ENCODE results near the gene ATRX. TPM values are rescaled to one million over a fixed set of nuclear protein-coding genes. Genes with fewer than 3 reads are reported as not detected.

ATRX gene
- total RNA-seq, 1 donor from 2014 or later = 107 TPM

- Histone ChIP-seq H3K4me1 (no peaks in the 10 kb centered on the region), H3K4me3 (no peak overlapping the region), H3K9me3 (no peaks in the 10 kb centered on the region), H3K27ac (no peak overlapping the region), H3K36me3 (peaks cover 0 to 7% of the 10 kb centered on the region in 2 donors), H3K27me3 (no peaks in the 10 kb centered on the region)
- DNase-seq (ENCODE audit: extremely low spot score in 2 of 2) = no peak
- no peak for TF ChIP-seq CTCF (IDR thresholded peaks at IDR 0.05)
- intact Hi-C loops (cut with DNase I) = no loop called here
These were observed 188.9 kb downstream of the ATRX start for GRCh38 chrX:77597090-77597489.

DNA sequence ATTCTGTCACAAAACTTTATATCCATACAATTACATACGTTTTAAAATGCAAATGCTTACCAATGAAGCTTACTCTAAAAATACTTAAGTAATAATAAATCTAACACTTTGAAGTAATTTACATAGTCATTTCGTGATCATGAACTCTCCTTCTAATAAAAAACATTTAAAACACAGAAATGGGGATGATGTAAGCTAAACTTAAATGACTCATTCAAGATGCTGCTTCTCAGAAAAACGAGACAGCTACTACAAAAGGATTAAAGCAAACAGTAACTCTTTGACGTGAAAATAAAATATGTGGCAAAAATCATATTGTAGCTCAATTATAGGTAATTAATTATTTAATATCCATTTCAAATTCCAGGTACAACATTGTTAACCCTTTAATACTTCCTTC, 190.2 kb downstream of the ATRX start:
- intact Hi-C loops (cut with DNase I) = no loop called here
- no peak overlapping the region for H3K27ac ChIP-seq
- peaks cover 0 to 8% of the 10 kb centered on the region in 2 donors for H3K36me3 ChIP-seq
- no peak overlapping the region for H3K4me3 ChIP-seq
- no peak for TF ChIP-seq CTCF (IDR thresholded peaks at IDR 0.05)
- TF ChIP-seq POLR2AphosphoS5 (IDR thresholded peaks at IDR 0.05; ENCODE audit: insufficient read depth in 1 of 2, low read depth in 1 of 2) = no peak
- TF ChIP-seq POLR2A (IDR thresholded peaks at IDR 0.05) = no peak
- DNase-seq (ENCODE audit: extremely low spot score in 2 of 2) = no peak
- no peaks in the 10 kb centered on the region for H3K27me3 ChIP-seq
- H3K4me1 ChIP-seq = no peaks in the 10 kb centered on the region
- H3K9me3 ChIP-seq = no peaks in the 10 kb centered on the region

DNA sequence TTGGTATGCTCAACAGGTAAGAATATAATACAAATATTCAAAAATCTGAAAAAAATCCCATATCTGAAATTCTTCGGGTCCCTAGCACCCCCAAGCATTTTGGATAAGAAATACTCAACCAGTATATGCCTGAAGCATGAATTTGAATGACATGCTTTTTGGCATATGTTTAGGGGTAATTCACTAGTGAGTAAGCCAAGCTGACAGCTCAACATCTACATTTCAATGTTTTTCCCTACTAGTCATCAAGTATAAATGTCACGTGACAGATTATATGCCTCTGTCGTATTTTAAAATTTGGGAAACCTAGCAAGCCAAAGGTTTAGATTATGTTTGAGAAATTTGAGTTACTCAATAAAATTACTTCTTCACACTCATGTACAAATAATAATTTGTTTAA, 213.7 kb downstream of the ATRX start:
- intact Hi-C loops (cut with DNase I) = no loop called here
- no peaks in the 10 kb centered on the region for H3K27me3 ChIP-seq
- TF ChIP-seq POLR2A (IDR thresholded peaks at IDR 0.05) (no peak), POLR2AphosphoS5 (IDR thresholded peaks at IDR 0.05; ENCODE audit: insufficient read depth in 1 of 2, low read depth in 1 of 2) (no peak), CTCF (IDR thresholded peaks at IDR 0.05) (no peak)

DNA sequence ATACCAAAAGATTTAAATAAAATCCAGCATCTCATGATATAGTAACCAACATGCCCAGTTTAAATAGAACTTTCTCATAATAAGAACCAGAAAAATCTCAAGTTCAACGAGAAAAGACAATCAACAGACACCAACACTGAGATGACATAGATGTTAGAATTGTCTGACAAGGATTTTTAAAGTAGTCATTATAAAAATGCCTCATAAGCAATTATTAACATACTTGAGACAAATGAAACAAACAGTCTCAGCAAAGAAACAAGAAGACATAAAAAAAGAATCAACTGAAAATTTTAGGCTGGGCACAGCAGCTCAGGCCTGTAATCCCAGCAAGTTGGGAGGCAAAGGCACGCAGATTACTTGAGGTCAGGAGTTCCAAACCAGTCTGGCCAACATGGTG, 220.7 kb downstream of the ATRX start:
- H3K27ac ChIP-seq = no peak overlapping the region
- intact Hi-C loops (cut with DNase I) = no loop called here
- H3K4me1 ChIP-seq = no peaks in the 10 kb centered on the region
- H3K27me3 ChIP-seq = no peaks in the 10 kb centered on the region
- H3K4me3 ChIP-seq = no peak overlapping the region
- H3K36me3 ChIP-seq = no peaks in the 10 kb centered on the region
- DNase-seq (ENCODE audit: extremely low spot score in 2 of 2) = no peak
- TF ChIP-seq POLR2A (IDR thresholded peaks at IDR 0.05) (no peak), POLR2AphosphoS5 (IDR thresholded peaks at IDR 0.05; ENCODE audit: insufficient read depth in 1 of 2, low read depth in 1 of 2) (no peak), CTCF (IDR thresholded peaks at IDR 0.05) (no peak)
- no peaks in the 10 kb centered on the region for H3K9me3 ChIP-seq

More for the DNA sequence above, 213.7 kb downstream of the ATRX start:
- Histone ChIP-seq H3K4me1 (no peaks in the 10 kb centered on the region), H3K4me3 (no peak overlapping the region), H3K9me3 (no peaks in the 10 kb centered on the region), H3K36me3 (no peaks in the 10 kb centered on the region), H3K27ac (no peak overlapping the region)
- no peak for DNase-seq (ENCODE audit: extremely low spot score in 2 of 2)

DNA sequence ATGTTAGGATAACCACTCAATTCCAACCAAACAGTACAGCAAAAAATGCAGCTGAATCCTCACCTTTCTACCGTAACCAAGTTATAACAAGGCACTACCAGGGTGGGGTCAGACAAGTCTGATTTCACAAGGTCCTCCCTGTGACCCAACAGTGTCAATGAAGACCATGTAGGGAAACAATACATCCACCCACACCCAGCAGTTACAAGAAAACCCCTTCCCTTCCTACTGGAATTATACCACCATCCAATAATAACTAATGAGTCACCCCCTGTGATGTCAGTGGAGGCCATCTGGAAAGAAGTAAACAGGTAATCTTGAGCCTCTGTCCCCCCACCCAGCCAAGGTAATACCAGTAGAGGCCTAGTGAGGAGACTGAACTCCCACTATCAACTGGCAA, 221.2 kb downstream of the ATRX start:
- DNase-seq (ENCODE audit: extremely low spot score in 2 of 2) = no peak
- no peaks in the 10 kb centered on the region for H3K9me3 ChIP-seq
- no peak overlapping the region for H3K4me3 ChIP-seq
- no peak overlapping the region for H3K27ac ChIP-seq
- no peaks in the 10 kb centered on the region for H3K4me1 ChIP-seq
- H3K36me3 ChIP-seq = no peaks in the 10 kb centered on the region
- intact Hi-C loops (cut with DNase I) = no loop called here
- no peak for TF ChIP-seq POLR2A (IDR thresholded peaks at IDR 0.05)
- TF ChIP-seq POLR2AphosphoS5 (IDR thresholded peaks at IDR 0.05; ENCODE audit: insufficient read depth in 1 of 2, low read depth in 1 of 2) = no peak
- TF ChIP-seq CTCF (IDR thresholded peaks at IDR 0.05) = no peak
- no peaks in the 10 kb centered on the region for H3K27me3 ChIP-seq
